NT2/D1 (cell line): ENCODE data around the gene B3GALT6.

ENCODE experiments used
- SUZ12 ChIP-seq: IDR thresholded peaks from 2 replicates; pipeline ENCODE4 v1.6.1; 2011; ENCODE audit not compliant: insufficient read length, insufficient read depth; ENCODE audit errors: extremely low read depth
- YY1 ChIP-seq: IDR thresholded peaks from 2 replicates; pipeline ENCODE4 v1.6.1; 2011; ENCODE audit not compliant: insufficient read length, insufficient read depth
- ZNF274 ChIP-seq: IDR thresholded peaks from 2 replicates; pipeline ENCODE4 v1.6.1; 2011; ENCODE audit warnings: mild to moderate bottlenecking, low read depth, low read length

GRCh38 chr1:1239614-1240347 is 7.7 kb downstream of the B3GALT6 start:
- TF ChIP-seq YY1 (no peak), SUZ12 (no peak), ZNF274 (no peak)
